ENCODE data around the gene BCAR1.

The BCAR1 gene

GRCh38 chr16:75260851-75261589 lies 9.6 kb upstream of the BCAR1 start:
- H3K36me3 ChIP-seq (ENCODE audit: insufficient read depth, insufficient read length, low read length) = peaks cover 63% of the 10 kb centered on the region
- DNase-seq (ENCODE audit: low read depth, low spot score) = no peak
- no peaks in the 10 kb centered on the region for H3K27me3 ChIP-seq (ENCODE audit: insufficient read depth, insufficient read length)
- peak overlapping the region; percentile 36 for H3K9ac ChIP-seq (ENCODE audit: insufficient read length, low read depth)
- H3K4me1 ChIP-seq (ENCODE audit: insufficient read depth, insufficient read length) = peaks cover 70% of the 10 kb centered on the region
- TF ChIP-seq YY1 (IDR thresholded peaks at IDR 0.05; ENCODE audit: insufficient read depth, insufficient read length) (no peak), ZNF274 (IDR thresholded peaks at IDR 0.05; ENCODE audit: low read depth, low read length) (no peak), SUZ12 (IDR thresholded peaks at IDR 0.05; ENCODE audit: extremely low read depth, insufficient read depth, insufficient read length) (no peak)
- H3K9me3 ChIP-seq (ENCODE audit: insufficient read depth, low read length) = no peaks in the 10 kb centered on the region
- H3K4me3 ChIP-seq (ENCODE audit: insufficient read length, low read depth) = no peak overlapping the region

GRCh38 chr16:75258807-75259141 lies 7.3 kb upstream of the BCAR1 start:
- Histone ChIP-seq H3K9ac (ENCODE audit: insufficient read length, low read depth) (peak overlapping the region; percentile 6), H3K27me3 (ENCODE audit: insufficient read depth, insufficient read length) (no peaks in the 10 kb centered on the region), H3K9me3 (ENCODE audit: insufficient read depth, low read length) (no peaks in the 10 kb centered on the region), H3K4me1 (ENCODE audit: insufficient read depth, insufficient read length) (peaks cover 70% of the 10 kb centered on the region), H3K4me3 (ENCODE audit: insufficient read length, low read depth) (no peak overlapping the region), H3K36me3 (ENCODE audit: insufficient read depth, insufficient read length, low read length) (peaks cover 52% of the 10 kb centered on the region)
- no peak for DNase-seq (ENCODE audit: low read depth, low spot score)
- TF ChIP-seq ZNF274 (IDR thresholded peaks at IDR 0.05; ENCODE audit: low read depth, low read length) = no peak
- no peak for TF ChIP-seq YY1 (IDR thresholded peaks at IDR 0.05; ENCODE audit: insufficient read depth, insufficient read length)
- TF ChIP-seq SUZ12 (IDR thresholded peaks at IDR 0.05; ENCODE audit: extremely low read depth, insufficient read depth, insufficient read length) = no peak

- Histone ChIP-seq H3K27me3 (ENCODE audit: insufficient read depth, insufficient read length) (no peaks in the 10 kb centered on the region), H3K4me1 (ENCODE audit: insufficient read depth, insufficient read length) (peaks cover 65% of the 10 kb centered on the region)
These were observed 6.7 kb upstream of the BCAR1 start for GRCh38 chr16:75257886-75258806.

GRCh38 chr16:75256696-75257343 lies 5.4 kb upstream of the BCAR1 start:
- H3K27me3 ChIP-seq (ENCODE audit: insufficient read depth, insufficient read length) = no peaks in the 10 kb centered on the region
- peaks cover 32% of the 10 kb centered on the region for H3K36me3 ChIP-seq (ENCODE audit: insufficient read depth, insufficient read length, low read length)
- no peak overlapping the region for H3K4me3 ChIP-seq (ENCODE audit: insufficient read length, low read depth)
- H3K9ac ChIP-seq (ENCODE audit: insufficient read length, low read depth) = peak overlapping the region; percentile 57
- TF ChIP-seq ZNF274 (IDR thresholded peaks at IDR 0.05; ENCODE audit: low read depth, low read length) (no peak), SUZ12 (IDR thresholded peaks at IDR 0.05; ENCODE audit: extremely low read depth, insufficient read depth, insufficient read length) (no peak), YY1 (IDR thresholded peaks at IDR 0.05; ENCODE audit: insufficient read depth, insufficient read length) (no peak)
- H3K4me1 ChIP-seq (ENCODE audit: insufficient read depth, insufficient read length) = peaks cover 64% of the 10 kb centered on the region
- no peaks in the 10 kb centered on the region for H3K9me3 ChIP-seq (ENCODE audit: insufficient read depth, low read length)
- no peak for DNase-seq (ENCODE audit: low read depth, low spot score)

More at GRCh38 chr16:75257886-75258806, 6.7 kb upstream of the BCAR1 start:
- no peak for DNase-seq (ENCODE audit: low read depth, low spot score)
- Histone ChIP-seq H3K36me3 (ENCODE audit: insufficient read depth, insufficient read length, low read length) (peaks cover 46% of the 10 kb centered on the region), H3K9me3 (ENCODE audit: insufficient read depth, low read length) (no peaks in the 10 kb centered on the region), H3K4me3 (ENCODE audit: insufficient read length, low read depth) (no peak overlapping the region), H3K9ac (ENCODE audit: insufficient read length, low read depth) (peak overlapping the region; percentile 50)
- TF ChIP-seq ZNF274 (IDR thresholded peaks at IDR 0.05; ENCODE audit: low read depth, low read length) = no peak
- TF ChIP-seq YY1 (IDR thresholded peaks at IDR 0.05; ENCODE audit: insufficient read depth, insufficient read length) = no peak
- TF ChIP-seq SUZ12 (IDR thresholded peaks at IDR 0.05; ENCODE audit: extremely low read depth, insufficient read depth, insufficient read length) = no peak

- no peak overlapping the region for H3K4me3 ChIP-seq (ENCODE audit: insufficient read length, low read depth)
- no peaks in the 10 kb centered on the region for H3K27me3 ChIP-seq (ENCODE audit: insufficient read depth, insufficient read length)
- peaks cover 25% of the 10 kb centered on the region for H3K36me3 ChIP-seq (ENCODE audit: insufficient read depth, insufficient read length, low read length)
- peak overlapping the region; percentile 62 for H3K9ac ChIP-seq (ENCODE audit: insufficient read length, low read depth)
- H3K9me3 ChIP-seq (ENCODE audit: insufficient read depth, low read length) = no peaks in the 10 kb centered on the region
- TF ChIP-seq YY1 (IDR thresholded peaks at IDR 0.05; ENCODE audit: insufficient read depth, insufficient read length) = no peak
- TF ChIP-seq ZNF274 (IDR thresholded peaks at IDR 0.05; ENCODE audit: low read depth, low read length) = no peak
- TF ChIP-seq SUZ12 (IDR thresholded peaks at IDR 0.05; ENCODE audit: extremely low read depth, insufficient read depth, insufficient read length) = no peak
- DNase-seq (ENCODE audit: low read depth, low spot score) = no peak
- peaks cover 57% of the 10 kb centered on the region for H3K4me1 ChIP-seq (ENCODE audit: insufficient read depth, insufficient read length)
These were observed 4.7 kb upstream of the BCAR1 start for GRCh38 chr16:75256059-75256571.

GRCh38 chr16:75254359-75254837 lies 3.0 kb upstream of the BCAR1 start:
- Histone ChIP-seq H3K27me3 (ENCODE audit: insufficient read depth, insufficient read length) (no peaks in the 10 kb centered on the region), H3K4me3 (ENCODE audit: insufficient read length, low read depth) (no peak overlapping the region), H3K4me1 (ENCODE audit: insufficient read depth, insufficient read length) (peaks cover 62% of the 10 kb centered on the region), H3K9me3 (ENCODE audit: insufficient read depth, low read length) (no peaks in the 10 kb centered on the region), H3K36me3 (ENCODE audit: insufficient read depth, insufficient read length, low read length) (peaks cover 23% of the 10 kb centered on the region), H3K9ac (ENCODE audit: insufficient read length, low read depth) (peak overlapping the region; percentile 7)
- no peak for DNase-seq (ENCODE audit: low read depth, low spot score)
- TF ChIP-seq YY1 (IDR thresholded peaks at IDR 0.05; ENCODE audit: insufficient read depth, insufficient read length) (no peak), SUZ12 (IDR thresholded peaks at IDR 0.05; ENCODE audit: extremely low read depth, insufficient read depth, insufficient read length) (no peak), ZNF274 (IDR thresholded peaks at IDR 0.05; ENCODE audit: low read depth, low read length) (no peak)

All from NT2/D1 (cell line).